ENCODE results near the gene KLHDC10.
"Not testable (repeated sequence)": the region's sequence is repeated elsewhere in the genome, so short reads cannot be mapped to it uniquely, and the experiment has no call there.

Gene KLHDC10

GRCh38 chr7:130118801-130119200 lies 48.5 kb downstream of the KLHDC10 start:
- no peaks in the 10 kb centered on the region for H3K4me1 ChIP-seq (ENCODE audit: insufficient read depth, low read length)
- no peaks in the 10 kb centered on the region for H3K36me3 ChIP-seq (ENCODE audit: insufficient read depth, low read length)
- no peak overlapping the region for H3K9ac ChIP-seq (ENCODE audit: low read depth, low read length)
- H3K9me3 ChIP-seq (ENCODE audit: control insufficient read depth, insufficient read depth, low read length), result no peaks in the 10 kb centered on the region

DNA sequence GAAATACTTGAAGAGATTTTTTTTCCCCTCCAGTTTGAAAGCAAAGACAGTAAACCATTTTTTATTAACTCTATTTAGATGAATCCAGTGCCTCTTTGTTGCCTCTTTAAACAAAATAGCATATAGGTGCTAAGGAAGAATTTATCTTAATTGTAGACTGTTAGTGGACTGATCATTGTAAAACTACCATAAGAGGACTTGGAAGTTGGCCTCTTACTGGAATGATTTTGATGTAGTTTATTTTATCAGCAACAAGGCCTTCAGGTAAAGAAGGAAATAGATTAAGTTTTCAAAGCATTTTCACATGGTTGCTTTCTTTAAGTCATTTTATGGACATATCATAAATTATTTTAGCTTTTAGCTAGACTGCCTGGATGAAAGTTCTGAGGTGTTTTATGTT lies 53.2 kb downstream of the KLHDC10 start:
- Histone ChIP-seq H3K4me1 (ENCODE audit: insufficient read depth, low read length) (no peaks in the 10 kb centered on the region), H3K36me3 (ENCODE audit: insufficient read depth, low read length) (peaks cover 4% of the 10 kb centered on the region; the same call in 1 of the 2 replicates), H3K9ac (ENCODE audit: low read depth, low read length) (no peak overlapping the region), H3K9me3 (ENCODE audit: control insufficient read depth, insufficient read depth, low read length) (no peaks in the 10 kb centered on the region)

GRCh38 chr7:130124711-130125110 lies 54.4 kb downstream of the KLHDC10 start:
- H3K9me3 ChIP-seq (ENCODE audit: control insufficient read depth, insufficient read depth, low read length), result no peaks in the 10 kb centered on the region
- no peaks in the 10 kb centered on the region for H3K4me1 ChIP-seq (ENCODE audit: insufficient read depth, low read length)
- peaks cover 4% of the 10 kb centered on the region; the same call in 1 of the 2 replicates for H3K36me3 ChIP-seq (ENCODE audit: insufficient read depth, low read length)
- H3K9ac ChIP-seq (ENCODE audit: low read depth, low read length), result no peak overlapping the region

GRCh38 chr7:130126840-130127239 lies 56.5 kb downstream of the KLHDC10 start:
- not testable (repeated sequence) for H3K9ac ChIP-seq (ENCODE audit: low read depth, low read length); H3K9me3 ChIP-seq (ENCODE audit: control insufficient read depth, insufficient read depth, low read length); H3K36me3 ChIP-seq (ENCODE audit: insufficient read depth, low read length); H3K4me1 ChIP-seq (ENCODE audit: insufficient read depth, low read length)

GRCh38 chr7:130127404-130127803 lies 57.1 kb downstream of the KLHDC10 start:
- H3K4me1 ChIP-seq (ENCODE audit: insufficient read depth, low read length), result no peaks in the 10 kb centered on the region
- H3K9ac ChIP-seq (ENCODE audit: low read depth, low read length), result no peak overlapping the region
- H3K9me3 ChIP-seq (ENCODE audit: control insufficient read depth, insufficient read depth, low read length), result no peaks in the 10 kb centered on the region
- peaks cover 7% of the 10 kb centered on the region for H3K36me3 ChIP-seq (ENCODE audit: insufficient read depth, low read length)

- Histone ChIP-seq H3K4me1 (ENCODE audit: insufficient read depth, low read length) (no peaks in the 10 kb centered on the region), H3K9ac (ENCODE audit: low read depth, low read length) (no peak overlapping the region), H3K36me3 (ENCODE audit: insufficient read depth, low read length) (peaks cover 7% of the 10 kb centered on the region), H3K9me3 (ENCODE audit: control insufficient read depth, insufficient read depth, low read length) (no peaks in the 10 kb centered on the region)
Measured at GRCh38 chr7:130127821-130128317, 57.5 kb downstream of the KLHDC10 start.

DNA sequence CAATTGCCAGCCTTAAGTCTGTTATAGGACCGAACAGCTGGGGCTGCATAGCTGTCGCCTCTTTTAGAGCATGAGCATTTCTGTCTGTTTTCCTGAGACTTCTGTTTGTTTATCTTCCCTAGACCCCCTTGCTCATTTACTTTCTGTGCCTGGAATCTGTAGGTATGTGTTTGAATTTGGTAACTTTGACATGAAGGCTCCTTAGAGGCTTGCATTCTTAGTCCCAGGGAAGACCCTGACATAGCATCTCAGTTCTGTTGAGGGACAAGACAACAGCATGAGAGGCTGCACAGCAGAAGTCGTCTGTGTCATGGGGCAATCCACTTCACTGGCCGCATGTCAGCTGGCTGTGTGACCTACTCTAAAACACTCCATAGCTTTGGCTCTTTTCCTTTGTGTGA lies 58.7 kb downstream of the KLHDC10 start:
- H3K4me1 ChIP-seq (ENCODE audit: insufficient read depth, low read length), result no peaks in the 10 kb centered on the region; the same call in 1 of the 2 replicates
- peaks cover 7% of the 10 kb centered on the region for H3K36me3 ChIP-seq (ENCODE audit: insufficient read depth, low read length)
- no peak overlapping the region for H3K9ac ChIP-seq (ENCODE audit: low read depth, low read length)
- H3K9me3 ChIP-seq (ENCODE audit: control insufficient read depth, insufficient read depth, low read length), result no peaks in the 10 kb centered on the region

GRCh38 chr7:130131191-130131834 lies 61.0 kb downstream of the KLHDC10 start:
- no peak overlapping the region for H3K9ac ChIP-seq (ENCODE audit: low read depth, low read length)
- H3K36me3 ChIP-seq (ENCODE audit: insufficient read depth, low read length), result peaks cover 3% of the 10 kb centered on the region
- H3K4me1 ChIP-seq (ENCODE audit: insufficient read depth, low read length), result no peaks in the 10 kb centered on the region; the same call in 1 of the 2 replicates
- no peaks in the 10 kb centered on the region for H3K9me3 ChIP-seq (ENCODE audit: control insufficient read depth, insufficient read depth, low read length)

DNA sequence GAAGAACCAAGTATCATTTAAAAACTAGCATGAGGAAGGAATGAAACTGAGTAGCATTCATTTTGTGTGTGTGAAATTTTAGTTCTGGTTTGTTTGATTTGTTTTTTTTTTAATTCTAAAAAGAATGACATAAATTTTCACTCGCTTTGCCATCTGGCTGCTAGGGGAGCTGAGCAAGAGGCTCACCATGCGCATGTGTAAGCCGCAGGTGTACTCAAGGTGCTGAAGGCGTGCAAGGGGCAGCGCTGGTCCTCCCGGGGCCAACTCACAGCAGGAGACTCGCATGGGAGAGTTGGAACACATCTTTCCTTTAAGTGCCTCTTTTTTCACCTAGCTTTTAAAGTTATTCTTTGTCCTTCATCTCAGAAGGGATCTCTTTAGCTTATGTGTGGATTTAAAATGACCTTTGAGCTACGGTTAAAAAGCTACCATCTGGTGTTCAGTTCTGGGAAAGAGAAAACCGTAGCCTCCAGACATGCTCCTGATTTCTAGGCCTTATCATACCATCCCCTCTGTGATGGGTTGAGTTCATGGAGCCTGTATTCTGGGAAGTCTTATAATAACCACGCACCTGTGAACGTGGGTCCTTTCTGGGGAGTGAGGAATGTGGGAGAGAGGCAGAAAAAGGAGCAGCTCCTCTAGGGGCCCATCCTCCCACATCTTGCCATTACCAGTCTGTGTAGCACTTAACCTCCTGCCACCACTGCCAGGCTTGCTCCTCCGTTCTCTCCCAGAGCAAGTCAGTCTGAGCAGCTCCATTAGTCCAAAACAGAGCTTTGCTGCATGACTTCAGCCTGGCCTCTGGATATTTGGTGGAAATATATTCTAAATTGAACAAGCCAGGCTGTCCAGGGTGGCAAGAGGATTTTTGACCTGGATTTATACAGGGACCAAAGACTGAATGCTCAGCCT lies 61.9 kb downstream of the KLHDC10 start:
- Histone ChIP-seq H3K9ac (ENCODE audit: low read depth, low read length) (no peak overlapping the region), H3K36me3 (ENCODE audit: insufficient read depth, low read length) (peaks cover 3% of the 10 kb centered on the region), H3K4me1 (ENCODE audit: insufficient read depth, low read length) (no peaks in the 10 kb centered on the region; the same call in 1 of the 2 replicates), H3K9me3 (ENCODE audit: control insufficient read depth, insufficient read depth, low read length) (no peaks in the 10 kb centered on the region)

- H3K36me3 ChIP-seq (ENCODE audit: insufficient read depth, low read length), result peaks cover 3% of the 10 kb centered on the region
- H3K4me1 ChIP-seq (ENCODE audit: insufficient read depth, low read length), result no peaks in the 10 kb centered on the region; the same call in 1 of the 2 replicates
- H3K9me3 ChIP-seq (ENCODE audit: control insufficient read depth, insufficient read depth, low read length), result no peaks in the 10 kb centered on the region
- no peak overlapping the region for H3K9ac ChIP-seq (ENCODE audit: low read depth, low read length)
Measured at GRCh38 chr7:130133029-130133782, 62.9 kb downstream of the KLHDC10 start.

DNA sequence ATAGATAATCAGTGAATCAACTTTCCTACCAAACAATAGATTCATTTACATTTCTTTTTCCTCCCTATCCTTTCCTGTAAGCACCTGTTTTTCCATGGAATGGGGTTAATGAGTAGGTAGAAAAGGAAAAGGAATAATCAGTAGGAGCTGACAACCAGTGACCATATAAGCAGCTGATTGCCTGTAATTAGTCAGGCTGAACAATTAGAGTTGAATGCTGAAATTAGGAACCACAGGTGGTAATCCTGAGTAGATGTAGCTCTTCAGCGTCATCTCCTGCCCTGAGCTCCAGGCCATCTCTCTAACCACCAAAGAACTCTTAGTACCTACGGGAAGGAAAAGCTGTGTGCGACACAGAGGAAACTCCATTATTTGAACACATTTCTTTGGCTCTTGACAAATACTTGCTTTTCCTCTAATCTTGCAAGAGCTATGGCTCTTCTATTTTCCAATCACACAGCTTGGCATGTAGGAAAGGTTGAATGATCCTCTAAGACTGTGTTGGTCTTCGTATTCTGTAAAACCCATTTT lies 63.8 kb downstream of the KLHDC10 start:
- H3K36me3 ChIP-seq (ENCODE audit: insufficient read depth, low read length), result peaks cover 3% of the 10 kb centered on the region
- H3K4me1 ChIP-seq (ENCODE audit: insufficient read depth, low read length), result no peaks in the 10 kb centered on the region; the same call in 1 of the 2 replicates
- no peak overlapping the region for H3K9ac ChIP-seq (ENCODE audit: low read depth, low read length)
- no peaks in the 10 kb centered on the region for H3K9me3 ChIP-seq (ENCODE audit: control insufficient read depth, insufficient read depth, low read length)

- H3K36me3 ChIP-seq (ENCODE audit: insufficient read depth, low read length), result peaks cover 3% of the 10 kb centered on the region
- no peaks in the 10 kb centered on the region for H3K9me3 ChIP-seq (ENCODE audit: control insufficient read depth, insufficient read depth, low read length)
- H3K9ac ChIP-seq (ENCODE audit: low read depth, low read length), result no peak overlapping the region
- no peaks in the 10 kb centered on the region; the same call in 1 of the 2 replicates for H3K4me1 ChIP-seq (ENCODE audit: insufficient read depth, low read length)
Measured at GRCh38 chr7:130134726-130135125, 64.4 kb downstream of the KLHDC10 start.

GRCh38 chr7:130135208-130136205 lies 65.2 kb downstream of the KLHDC10 start:
- Histone ChIP-seq H3K4me1 (ENCODE audit: insufficient read depth, low read length) (no peaks in the 10 kb centered on the region; the same call in 1 of the 2 replicates), H3K9ac (ENCODE audit: low read depth, low read length) (no peak overlapping the region), H3K36me3 (ENCODE audit: insufficient read depth, low read length) (peaks cover 3% of the 10 kb centered on the region; the same call in 1 of the 2 replicates), H3K9me3 (ENCODE audit: control insufficient read depth, insufficient read depth, low read length) (no peaks in the 10 kb centered on the region)

Data from ES-I3 (cell line).